OCI-LY7 (cell line): ENCODE results near the gene SIAE. TPM values are rescaled to one million over a fixed set of nuclear protein-coding genes. Genes with fewer than 3 reads are reported as not detected.
"Not testable (repeated sequence)": the region's sequence is repeated elsewhere in the genome, so short reads cannot be mapped to it uniquely, and the experiment has no call there.

Source experiments
- BruUV-seq: library from RNA; stranded (reverse); fragments of 400-500 nt; replicated peaks from 2 replicates; lab custom pipeline; 2021; lab: Mats Ljungman, UMichigan
- CTCF ChIA-PET: fragments of 300-600 bp; sonication (Branson Sonifier 250); formaldehyde crosslinking; loops from one replicate; lab custom pipeline; 2022; ENCODE audit warnings: antibody characterized with exemption; ENCODE audit not compliant: unreplicated experiment; lab: Charles Lee
- POLR2A ChIA-PET: fragments of 300-600 bp; sonication (Branson Sonifier 250); formaldehyde crosslinking; loops from one replicate; lab custom pipeline; 2022; ENCODE audit warnings: antibody characterized with exemption; lab: Charles Lee
- DNase-seq: peaks from one replicate; pipeline ENCODE4 v3.0.0-alpha.2; 2015; ENCODE audit warnings: low spot score
- H2AFZ ChIP-seq: fragments of 200-600 bp; sonication (generic), shearing (Covaris generic); 2 replicates; pipeline ENCODE4 v1.6.1; 2014; ENCODE audit warnings: mild to moderate bottlenecking, antibody characterized with exemption, low read length, moderate library complexity
- H3K27ac ChIP-seq: fragments of 200-600 bp; sonication (generic); 2 replicates; pipeline ENCODE4 v1.5.1; 2014; ENCODE audit warnings: mixed run types, low read depth, mild to moderate bottlenecking, moderate library complexity, low read length, inconsistent platforms; ENCODE audit not compliant: poor library complexity, severe bottlenecking
- H3K36me3 ChIP-seq: fragments of 200-600 bp; sonication (generic); 2 replicates; pipeline ENCODE4 v1.6.1; 2014; ENCODE audit warnings: mild to moderate bottlenecking, antibody characterized with exemption, low read length, moderate library complexity, mixed read lengths; ENCODE audit not compliant: insufficient read depth
- H3K4me1 ChIP-seq: fragments of 200-600 bp; sonication (generic); 2 replicates; pipeline ENCODE4 v1.5.1; 2014; ENCODE audit warnings: mild to moderate bottlenecking, low read length; ENCODE audit not compliant: insufficient read depth, poor library complexity, severe bottlenecking
- H3K4me2 ChIP-seq: fragments of 200-600 bp; sonication (generic); 2 replicates; pipeline ENCODE4 v1.6.1; 2014; ENCODE audit warnings: mild to moderate bottlenecking, low read length
- H3K4me3 ChIP-seq: fragments of 200-600 bp; sonication (generic); 2 replicates; pipeline ENCODE4 v1.5.1; 2014; ENCODE audit warnings: mild to moderate bottlenecking, low read depth, low read length; ENCODE audit not compliant: poor library complexity, severe bottlenecking
- H3K79me2 ChIP-seq: fragments of 200-600 bp; sonication (generic); 2 replicates; pipeline ENCODE4 v1.6.1; 2016; ENCODE audit warnings: low read depth, mild to moderate bottlenecking, low read length, moderate library complexity, mixed read lengths; ENCODE audit not compliant: insufficient read depth
- H3K9me2 ChIP-seq: fragments of 200-600 bp; sonication (generic); 2 replicates; pipeline ENCODE4 v1.6.1; 2016; ENCODE audit warnings: mild to moderate bottlenecking, low read length, mixed read lengths; ENCODE audit not compliant: insufficient read depth
- H3K9me3 ChIP-seq: fragments of 200-600 bp; sonication (generic); 2 replicates; pipeline ENCODE4 v1.6.1; 2014; ENCODE audit warnings: mild to moderate bottlenecking, mixed run types, low read length, mixed read lengths
- H4K20me1 ChIP-seq: fragments of 200-600 bp; sonication (generic); 2 replicates; pipeline ENCODE4 v1.6.1; 2014; ENCODE audit warnings: mild to moderate bottlenecking, antibody characterized with exemption, low read length, moderate library complexity, mixed read lengths; ENCODE audit not compliant: insufficient read depth
- EZH2phosphoT487 ChIP-seq: fragments of 200-600 bp; sonication (generic); IDR thresholded peaks from 2 replicates; pipeline ENCODE4 v1.6.1; 2018; ENCODE audit warnings: low read depth, borderline replicate concordance, mild to moderate bottlenecking, mixed run types, antibody characterized with exemption, low read length, moderate library complexity, mixed read lengths
- intact Hi-C: fragments of 100-400 bp; cut with micrococcal nuclease; formaldehyde crosslinking; loops from one replicate; pipeline ENCODE4 v1.10.0; 2022; ENCODE audit not compliant: unreplicated experiment
- total RNA-seq, 2 experiments: library from RNA; depleted of rRNA in 1 of 2; stranded (reverse); fragments of >200 nt in 1 of 2; shearing (Covaris generic) in 1 of 2; gene quantifications; 2 replicates each; pipeline ENCODE4 v1.2.3, GENCODE V29; 2014 to 2022
- TF ChIP-seq, protein P1 (sequence below): fragments of 200-600 bp; sonication (generic); conservative IDR thresholded peaks from 2 replicates; pipeline ENCODE4 v1.5.1; 2014; ENCODE audit warnings: mild to moderate bottlenecking, antibody characterized with exemption, low read length, moderate library complexity, mixed read lengths

The SIAE gene
- total RNA-seq, 2 experiments from 2014 or later, result 2.6 to 8.6 TPM

DNA sequence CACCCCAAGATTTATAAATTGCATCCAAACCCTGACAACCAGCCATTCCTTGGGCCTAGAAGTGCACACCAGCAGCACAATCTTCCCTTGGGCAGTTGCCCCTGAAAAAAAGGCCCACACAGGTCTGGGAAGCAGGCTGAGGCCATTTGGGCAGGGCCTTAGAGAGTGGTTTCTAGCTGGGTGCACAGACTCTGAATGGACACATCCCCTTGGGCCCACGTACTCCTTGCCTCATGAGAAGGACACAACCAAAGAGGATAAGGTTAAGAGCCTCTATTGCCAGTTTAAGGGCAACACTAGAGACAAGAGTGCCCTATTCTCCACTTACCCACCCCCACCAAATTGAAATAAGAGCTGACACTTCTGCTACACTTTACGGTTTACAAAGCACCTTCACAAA, 63.2 kb downstream of the SIAE start:
- no TSS peak for BruUV-seq
- Histone ChIP-seq H3K36me3 (no peaks in the 10 kb centered on the region), H3K9me2 (no peaks in the 10 kb centered on the region), H3K9me3 (no peaks in the 10 kb centered on the region), H4K20me1 (no peaks in the 10 kb centered on the region), H3K79me2 (no peaks in the 10 kb centered on the region), H3K4me3 (no peak overlapping the region), H3K4me2 (no peak overlapping the region), H3K27ac (no peak overlapping the region), H2AFZ (no peak overlapping the region), H3K4me1 (no peaks in the 10 kb centered on the region)
- no peak for DNase-seq
- TF ChIP-seq, protein P1, sequence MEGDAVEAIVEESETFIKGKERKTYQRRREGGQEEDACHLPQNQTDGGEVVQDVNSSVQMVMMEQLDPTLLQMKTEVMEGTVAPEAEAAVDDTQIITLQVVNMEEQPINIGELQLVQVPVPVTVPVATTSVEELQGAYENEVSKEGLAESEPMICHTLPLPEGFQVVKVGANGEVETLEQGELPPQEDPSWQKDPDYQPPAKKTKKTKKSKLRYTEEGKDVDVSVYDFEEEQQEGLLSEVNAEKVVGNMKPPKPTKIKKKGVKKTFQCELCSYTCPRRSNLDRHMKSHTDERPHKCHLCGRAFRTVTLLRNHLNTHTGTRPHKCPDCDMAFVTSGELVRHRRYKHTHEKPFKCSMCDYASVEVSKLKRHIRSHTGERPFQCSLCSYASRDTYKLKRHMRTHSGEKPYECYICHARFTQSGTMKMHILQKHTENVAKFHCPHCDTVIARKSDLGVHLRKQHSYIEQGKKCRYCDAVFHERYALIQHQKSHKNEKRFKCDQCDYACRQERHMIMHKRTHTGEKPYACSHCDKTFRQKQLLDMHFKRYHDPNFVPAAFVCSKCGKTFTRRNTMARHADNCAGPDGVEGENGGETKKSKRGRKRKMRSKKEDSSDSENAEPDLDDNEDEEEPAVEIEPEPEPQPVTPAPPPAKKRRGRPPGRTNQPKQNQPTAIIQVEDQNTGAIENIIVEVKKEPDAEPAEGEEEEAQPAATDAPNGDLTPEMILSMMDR, result no peak
- TF ChIP-seq EZH2phosphoT487, result no peak
- ChIA-PET CTCF (interaction anchor here (0.6 kb wide), 1 partner anchor 542 kb away, joined by 5 read pairs; no protein-coding TSS in a partner anchor), POLR2A (interaction anchor here (0.6 kb wide), 1 partner anchor 38 kb away, joined by 4 read pairs; no protein-coding TSS in a partner anchor)
- intact Hi-C loops, result no loop called here

DNA sequence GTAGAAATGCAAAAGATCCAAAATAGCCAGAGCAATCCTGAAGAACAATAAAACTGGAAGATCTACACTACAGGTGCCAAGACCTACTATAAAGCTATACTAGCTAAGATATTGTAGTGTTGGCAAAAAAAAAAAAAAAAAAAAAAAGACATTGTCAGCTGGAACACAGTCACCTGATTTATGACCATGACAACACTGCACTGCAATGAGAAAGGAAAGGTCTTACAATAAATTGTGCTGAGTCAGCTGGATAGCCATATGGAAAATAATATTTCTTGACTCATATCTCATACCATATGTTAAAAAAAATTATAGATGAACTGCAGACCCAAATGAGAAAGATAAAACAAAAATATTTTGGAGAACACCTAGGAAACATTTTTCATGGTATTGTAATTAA, 65.4 kb downstream of the SIAE start:
- no TSS peak for BruUV-seq
- H3K9me3 ChIP-seq, result no peaks in the 10 kb centered on the region
- DNase-seq, result no peak
- intact Hi-C loops, result no loop called here
- no peaks in the 10 kb centered on the region for H3K79me2 ChIP-seq
- no peak overlapping the region for H2AFZ ChIP-seq
- ChIA-PET POLR2A (interaction anchor here (0.6 to 1.9 kb wide), 6 partner anchors 8 to 903 kb away, joined by 3 to 7 read pairs (median 4); partner anchors contain the start of gene TBRG1), CTCF (no interaction called here)
- no peak overlapping the region for H3K4me3 ChIP-seq
- no peaks in the 10 kb centered on the region for H3K4me1 ChIP-seq
- no peak overlapping the region for H3K27ac ChIP-seq
- H3K36me3 ChIP-seq, result no peaks in the 10 kb centered on the region
- H4K20me1 ChIP-seq, result no peaks in the 10 kb centered on the region
- TF ChIP-seq EZH2phosphoT487, result no peak
- TF ChIP-seq, protein P1, result no peak
- H3K9me2 ChIP-seq, result no peaks in the 10 kb centered on the region
- no peak overlapping the region for H3K4me2 ChIP-seq

DNA sequence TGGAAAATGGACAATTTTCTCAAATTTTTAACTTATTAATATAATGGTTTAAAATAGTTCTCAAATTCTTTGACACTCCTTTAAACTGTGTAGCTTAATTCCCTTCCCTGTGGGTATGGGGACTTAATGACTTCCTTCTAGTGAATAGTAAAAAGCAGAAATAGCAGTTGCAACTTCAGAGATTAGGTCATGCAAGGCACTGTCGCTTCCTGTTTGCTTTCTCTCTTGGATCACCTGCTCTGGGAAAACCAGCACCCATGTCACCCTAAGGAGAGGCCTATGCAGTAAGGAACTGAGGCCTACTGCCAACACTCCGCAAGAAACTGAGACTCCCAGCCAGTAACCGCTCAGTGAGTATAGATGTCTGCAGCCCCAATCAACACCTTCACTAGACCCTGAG, 67.8 kb downstream of the SIAE start:
- no peak overlapping the region for H2AFZ ChIP-seq
- H3K4me3 ChIP-seq, result no peak overlapping the region
- no peaks in the 10 kb centered on the region for H3K36me3 ChIP-seq
- H3K9me2 ChIP-seq, result no peaks in the 10 kb centered on the region
- BruUV-seq, result no TSS peak
- no peak overlapping the region for H3K4me2 ChIP-seq
- intact Hi-C loops, result no loop called here
- POLR2A ChIA-PET, result interaction anchor here (0.5 kb wide), 1 partner anchor 193 kb away, joined by 3 read pairs; no protein-coding TSS in a partner anchor
- CTCF ChIA-PET, result no interaction called here
- no peaks in the 10 kb centered on the region for H3K79me2 ChIP-seq
- no peak for TF ChIP-seq EZH2phosphoT487
- TF ChIP-seq, protein P1, result no peak
- H3K4me1 ChIP-seq, result no peaks in the 10 kb centered on the region
- no peaks in the 10 kb centered on the region for H4K20me1 ChIP-seq
- no peaks in the 10 kb centered on the region for H3K9me3 ChIP-seq
- H3K27ac ChIP-seq, result no peak overlapping the region
- no peak for DNase-seq

DNA sequence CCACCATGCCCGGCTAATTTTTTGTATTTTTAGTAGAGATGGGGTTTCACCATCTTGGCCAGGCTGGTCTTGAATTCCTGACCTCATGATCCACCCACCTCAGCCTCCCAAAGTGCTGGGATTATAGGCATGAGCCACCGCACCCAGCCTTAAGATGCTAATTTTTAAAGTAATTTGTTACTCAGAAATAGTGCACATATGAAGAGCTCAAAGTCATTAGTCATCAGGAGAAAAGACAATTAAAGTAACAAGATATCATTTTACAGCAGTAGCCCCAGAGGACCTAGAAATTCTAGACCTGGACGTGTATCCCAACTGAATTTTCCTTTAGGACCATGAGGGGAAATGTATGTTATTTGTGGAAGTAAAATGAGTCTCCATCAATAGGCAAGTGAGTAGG, 70.8 kb downstream of the SIAE start:
- CTCF ChIA-PET, POLR2A ChIA-PET, H3K9me3 ChIP-seq, DNase-seq, H3K36me3 ChIP-seq, H3K27ac ChIP-seq, H3K9me2 ChIP-seq, BruUV-seq, H3K4me3 ChIP-seq, H2AFZ ChIP-seq, H3K4me1 ChIP-seq, intact Hi-C loops, H3K79me2 ChIP-seq, H3K4me2 ChIP-seq, H4K20me1 ChIP-seq: not testable (repeated sequence)
